GM13976 (cell line): ENCODE measurements around the gene HMGXB3.
A peak's percentile ranks its signal among the peaks of the same experiment; 100 is the strongest.
"Not testable (repeated sequence)": the region's sequence is repeated elsewhere in the genome, so short reads cannot be mapped to it uniquely, and the experiment has no call there.

ENCODE experiments used
- DNase-seq: peaks from one replicate; pipeline ENCODE4 v3.0.0; 2012; ENCODE audit warnings: low spot score
- in situ Hi-C: fragments of 300-500 bp; cut with MboI; formaldehyde crosslinking; loops from one replicate; pipeline ENCODE4 v1.12.0; 2022; ENCODE audit warnings: low sequenced_read_pairs, mixed read lengths, inconsistent platforms; ENCODE audit not compliant: unreplicated experiment
- TF ChIP-seq, protein P1 (sequence below): IDR thresholded peaks from 2 replicates; pipeline ENCODE4 v1.5.1; 2012; ENCODE audit warnings: borderline replicate concordance, mild to moderate bottlenecking; ENCODE audit not compliant: insufficient read depth; ENCODE audit errors: extremely low read depth, missing control alignments, control extremely low read depth

The HMGXB3 gene

DNA sequence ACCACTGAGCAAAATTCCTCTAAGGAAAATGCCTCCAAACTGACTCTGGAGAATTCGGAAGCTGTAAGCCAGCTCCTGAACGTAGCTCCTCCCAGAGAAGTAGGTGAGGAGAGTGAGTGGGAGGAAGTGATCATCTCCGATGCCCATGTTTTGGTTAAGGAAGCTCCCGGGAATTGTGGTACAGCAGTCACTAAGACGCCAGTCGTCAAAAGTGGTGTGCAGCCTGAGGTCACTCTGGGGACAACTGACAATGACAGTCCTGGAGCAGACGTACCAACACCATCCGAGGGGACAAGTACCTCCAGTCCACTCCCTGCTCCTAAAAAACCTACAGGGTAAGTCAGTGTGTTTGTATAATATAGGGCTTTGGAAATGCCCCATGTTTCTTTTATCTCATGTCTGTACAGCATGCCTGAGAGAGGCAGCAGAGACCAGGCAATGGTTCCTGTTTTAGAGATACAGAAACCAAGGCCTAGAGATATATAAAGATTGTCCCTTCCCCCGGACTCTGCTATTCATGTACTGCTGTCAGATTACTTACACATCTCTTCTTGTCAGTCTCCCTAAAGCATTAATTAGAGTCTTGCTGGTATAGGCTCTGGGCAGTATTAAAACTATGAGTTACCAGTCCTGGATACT is 23.9 kb downstream of the HMGXB3 start:
- in situ Hi-C loops = no loop called here
- no peak for DNase-seq
- TF ChIP-seq, protein P1, sequence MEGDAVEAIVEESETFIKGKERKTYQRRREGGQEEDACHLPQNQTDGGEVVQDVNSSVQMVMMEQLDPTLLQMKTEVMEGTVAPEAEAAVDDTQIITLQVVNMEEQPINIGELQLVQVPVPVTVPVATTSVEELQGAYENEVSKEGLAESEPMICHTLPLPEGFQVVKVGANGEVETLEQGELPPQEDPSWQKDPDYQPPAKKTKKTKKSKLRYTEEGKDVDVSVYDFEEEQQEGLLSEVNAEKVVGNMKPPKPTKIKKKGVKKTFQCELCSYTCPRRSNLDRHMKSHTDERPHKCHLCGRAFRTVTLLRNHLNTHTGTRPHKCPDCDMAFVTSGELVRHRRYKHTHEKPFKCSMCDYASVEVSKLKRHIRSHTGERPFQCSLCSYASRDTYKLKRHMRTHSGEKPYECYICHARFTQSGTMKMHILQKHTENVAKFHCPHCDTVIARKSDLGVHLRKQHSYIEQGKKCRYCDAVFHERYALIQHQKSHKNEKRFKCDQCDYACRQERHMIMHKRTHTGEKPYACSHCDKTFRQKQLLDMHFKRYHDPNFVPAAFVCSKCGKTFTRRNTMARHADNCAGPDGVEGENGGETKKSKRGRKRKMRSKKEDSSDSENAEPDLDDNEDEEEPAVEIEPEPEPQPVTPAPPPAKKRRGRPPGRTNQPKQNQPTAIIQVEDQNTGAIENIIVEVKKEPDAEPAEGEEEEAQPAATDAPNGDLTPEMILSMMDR = peak; percentile 10

DNA sequence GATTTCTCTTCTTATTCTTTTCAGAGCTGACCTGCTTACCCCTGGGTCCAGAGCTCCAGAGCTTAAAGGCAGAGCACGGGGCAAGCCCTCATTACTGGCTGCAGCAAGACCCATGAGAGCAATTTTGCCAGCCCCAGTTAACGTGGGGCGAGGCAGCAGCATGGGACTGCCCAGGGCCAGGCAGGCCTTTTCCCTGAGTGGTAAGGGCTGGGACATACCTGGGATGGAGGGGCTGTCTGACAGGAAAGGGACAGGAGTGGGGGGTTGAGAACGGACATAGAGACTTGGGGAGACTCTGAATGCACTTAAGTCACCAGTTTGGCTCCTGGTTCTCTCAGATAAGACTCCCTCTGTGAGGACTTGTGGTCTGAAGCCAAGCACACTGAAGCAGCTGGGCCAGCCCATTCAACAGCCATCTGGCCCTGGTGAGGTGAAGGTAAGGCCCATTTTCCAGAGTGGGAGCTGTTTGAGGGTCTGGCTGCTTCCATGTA is 26.2 kb downstream of the HMGXB3 start:
- in situ Hi-C loops = no loop called here
- no peak for DNase-seq
- TF ChIP-seq, protein P1 = no peak

DNA sequence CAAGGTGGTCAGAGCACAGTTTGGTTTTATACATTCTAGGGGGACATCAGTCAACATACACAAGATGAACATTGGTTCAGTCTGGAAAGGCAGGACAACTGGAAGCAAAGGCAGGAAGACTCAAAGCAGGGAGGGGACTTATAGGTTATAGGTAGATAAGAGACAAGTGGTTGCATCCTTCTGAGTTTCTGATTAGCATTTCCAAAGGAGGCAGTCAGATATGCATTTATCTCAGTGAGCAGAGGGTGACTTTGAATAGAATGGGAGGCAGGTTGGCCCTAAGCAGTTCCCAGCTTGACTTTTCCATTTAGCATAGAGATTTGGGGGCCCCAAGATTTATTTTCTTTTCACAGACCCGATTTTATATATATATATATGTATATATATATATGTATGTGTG is 27.5 kb downstream of the HMGXB3 start:
- in situ Hi-C loops, DNase-seq: not testable (repeated sequence)

DNA sequence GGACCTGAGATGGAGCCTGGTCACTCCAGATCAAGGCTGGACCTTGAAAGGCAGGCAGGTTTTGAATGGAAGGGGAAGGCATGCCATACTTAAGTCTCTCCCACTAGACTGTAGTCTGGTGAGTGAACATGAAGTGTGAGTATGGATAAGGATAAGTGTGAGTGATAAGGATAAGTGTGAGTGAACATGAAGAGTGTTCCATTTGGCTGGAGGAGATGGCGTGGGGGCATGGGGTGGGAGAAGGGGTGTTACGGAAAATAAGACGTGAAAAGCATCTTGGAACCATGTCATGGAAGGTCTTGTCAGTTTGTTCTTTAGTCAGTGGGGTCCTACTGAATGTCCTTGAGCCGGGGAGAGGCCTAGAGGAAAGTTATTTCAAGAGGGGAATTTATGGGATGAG is 32.8 kb downstream of the HMGXB3 start:
- TF ChIP-seq, protein P1 = no peak
- DNase-seq = no peak
- in situ Hi-C loops = no loop called here

DNA sequence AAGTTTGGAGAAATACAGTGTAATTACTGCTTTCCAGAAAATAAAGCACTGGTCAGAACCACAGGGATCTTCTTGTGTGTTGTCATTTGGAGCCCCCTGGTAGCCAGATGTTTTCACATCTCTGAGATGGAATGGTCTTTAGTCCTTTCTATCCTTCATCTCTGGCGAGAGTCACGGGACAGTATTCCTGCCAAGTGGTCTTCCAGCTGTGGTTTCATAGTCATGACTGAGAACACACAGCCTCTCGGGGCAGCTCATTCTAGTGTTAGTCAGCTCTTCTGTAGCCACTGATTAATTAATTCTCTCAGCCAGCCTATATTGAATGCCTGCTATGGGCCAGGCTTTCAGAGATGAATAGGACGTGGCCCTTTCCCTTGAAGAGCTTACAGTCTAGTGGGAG is 34.1 kb downstream of the HMGXB3 start:
- TF ChIP-seq, protein P1 = no peak
- in situ Hi-C loops = no loop called here
- DNase-seq = no peak

DNA sequence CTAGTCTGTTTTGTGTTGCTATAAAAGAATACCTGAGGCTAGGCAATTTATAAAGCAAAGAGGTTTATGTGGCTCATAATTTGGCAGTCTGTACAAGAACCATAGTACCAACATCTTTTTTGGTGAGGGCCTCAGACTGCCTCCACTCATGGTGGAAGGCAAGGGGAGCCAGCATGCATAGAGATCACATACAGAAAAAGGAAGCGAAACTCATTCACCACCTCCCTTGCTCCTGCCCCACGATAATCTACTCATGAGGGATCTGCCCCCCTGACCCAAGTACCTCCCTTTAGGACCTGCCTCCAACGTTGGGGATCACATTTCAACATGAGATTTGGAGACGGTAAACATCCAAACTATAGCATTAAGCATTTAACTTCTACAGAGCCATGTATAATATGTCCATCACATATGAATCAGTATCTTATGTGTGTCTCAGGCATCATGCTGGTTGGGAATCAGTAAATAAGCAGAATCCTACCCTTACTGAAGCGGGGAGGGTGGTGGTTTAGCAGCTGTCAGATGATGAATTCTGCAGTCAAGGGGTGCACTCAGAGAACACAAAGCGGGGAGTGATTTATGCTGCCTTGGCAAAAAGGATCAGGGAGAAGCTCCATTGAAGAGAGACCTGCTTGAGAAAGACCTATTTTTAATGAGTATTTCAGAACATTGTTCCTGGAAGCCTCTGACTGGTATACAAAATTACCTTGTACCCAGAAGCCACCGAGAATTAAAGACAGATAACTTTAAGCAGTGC is 34.8 kb downstream of the HMGXB3 start:
- TF ChIP-seq, protein P1 = no peak
- in situ Hi-C loops = no loop called here
- DNase-seq = no peak

DNA sequence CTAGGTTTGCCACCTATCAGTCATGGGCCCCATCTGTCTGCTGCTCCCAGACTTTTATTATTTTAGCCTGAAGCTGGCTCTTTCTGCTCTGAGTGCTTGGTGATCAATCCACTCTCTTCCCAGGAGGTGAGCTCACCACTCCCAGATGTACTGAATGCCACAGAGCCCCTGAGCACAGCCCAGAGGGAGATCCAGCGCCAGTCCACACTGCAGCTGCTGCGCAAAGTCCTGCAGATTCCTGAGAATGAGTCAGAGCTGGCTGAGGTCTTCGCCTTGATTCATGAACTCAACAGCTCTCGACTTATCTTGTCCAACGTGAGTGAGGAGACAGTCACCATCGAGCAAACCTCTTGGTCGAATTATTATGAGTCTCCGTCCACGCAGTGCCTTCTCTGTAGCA is 36.0 kb downstream of the HMGXB3 start:
- in situ Hi-C loops = no loop called here
- no peak for DNase-seq
- TF ChIP-seq, protein P1 = no peak
